ENCODE data around the gene SUCLG2. TPM values are rescaled to one million over a fixed set of nuclear protein-coding genes. Genes with fewer than 3 reads are reported as not detected.

SUCLG2 gene
- polyA plus RNA-seq, 1 donor (not counting 4 experiments of a cell fraction or from before 2014, with no cell fraction given): 26.7 TPM

DNA sequence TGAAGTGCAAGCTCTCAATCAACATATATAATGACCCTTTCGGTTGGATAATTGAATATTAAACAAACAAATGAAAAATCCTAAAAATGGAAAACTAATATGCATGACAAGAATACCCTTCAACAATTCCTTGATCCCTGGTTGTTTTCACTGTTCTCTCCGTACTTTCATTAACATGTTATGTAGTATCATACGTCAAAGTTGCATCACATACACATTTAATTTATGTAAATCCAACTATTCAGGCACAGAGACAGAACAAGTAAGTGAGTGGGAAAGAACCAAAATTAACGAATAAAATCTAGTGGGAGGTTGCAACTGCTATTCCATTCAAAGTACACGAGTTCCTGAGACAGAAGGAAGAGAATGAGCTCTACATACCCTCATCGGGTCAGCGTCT lies 176.0 kb downstream of the SUCLG2 start:
- FAIRE-seq (no peak), DNase-seq (ENCODE audit: low read depth, low spot score) (no peak)
- Histone ChIP-seq H3K9me3 (ENCODE audit: control insufficient read depth, low read depth, low read length) (no peaks in the 10 kb centered on the region), H4K20me1 (ENCODE audit: control insufficient read depth, extremely low read depth, insufficient read depth, low read length) (no peaks in the 10 kb centered on the region), H3K4me1 (ENCODE audit: control insufficient read depth, extremely low read depth, insufficient read depth, low read length) (no peaks in the 10 kb centered on the region), H3K4me3 (ENCODE audit: control insufficient read depth in 2 of 3, extremely low read depth in 1 of 3, insufficient read depth in 2 of 3, low read depth in 1 of 3, low read length in 3 of 3) (no peak overlapping the region), H3K27me3 (ENCODE audit: control insufficient read depth, extremely low read depth, insufficient read depth, low read length) (no peaks in the 10 kb centered on the region), H3K9me1 (ENCODE audit: control insufficient read depth, extremely low read depth, insufficient read depth, low read length) (no peaks in the 10 kb centered on the region), H3K27ac (ENCODE audit: control insufficient read depth, insufficient read depth, low read length) (no peak overlapping the region), H2AFZ (ENCODE audit: control insufficient read depth, low read length) (no peak overlapping the region), H3K36me3 (ENCODE audit: control insufficient read depth in 2 of 2, extremely low read depth in 1 of 2, insufficient read depth in 2 of 2, low read length in 2 of 2) (no peaks in the 10 kb centered on the region), H3K4me2 (ENCODE audit: control insufficient read depth, extremely low read depth, insufficient read depth, low read depth, low read length) (no peak overlapping the region), H3K79me2 (ENCODE audit: control insufficient read depth, insufficient read depth, low read length) (no peaks in the 10 kb centered on the region), H3K9ac (ENCODE audit: control insufficient read depth, extremely low read depth, insufficient read depth, low read length) (no peak overlapping the region)
- no peak for TF ChIP-seq EZH2 (IDR thresholded peaks at IDR 0.05; ENCODE audit: low read length)
- TF ChIP-seq, protein P1, sequence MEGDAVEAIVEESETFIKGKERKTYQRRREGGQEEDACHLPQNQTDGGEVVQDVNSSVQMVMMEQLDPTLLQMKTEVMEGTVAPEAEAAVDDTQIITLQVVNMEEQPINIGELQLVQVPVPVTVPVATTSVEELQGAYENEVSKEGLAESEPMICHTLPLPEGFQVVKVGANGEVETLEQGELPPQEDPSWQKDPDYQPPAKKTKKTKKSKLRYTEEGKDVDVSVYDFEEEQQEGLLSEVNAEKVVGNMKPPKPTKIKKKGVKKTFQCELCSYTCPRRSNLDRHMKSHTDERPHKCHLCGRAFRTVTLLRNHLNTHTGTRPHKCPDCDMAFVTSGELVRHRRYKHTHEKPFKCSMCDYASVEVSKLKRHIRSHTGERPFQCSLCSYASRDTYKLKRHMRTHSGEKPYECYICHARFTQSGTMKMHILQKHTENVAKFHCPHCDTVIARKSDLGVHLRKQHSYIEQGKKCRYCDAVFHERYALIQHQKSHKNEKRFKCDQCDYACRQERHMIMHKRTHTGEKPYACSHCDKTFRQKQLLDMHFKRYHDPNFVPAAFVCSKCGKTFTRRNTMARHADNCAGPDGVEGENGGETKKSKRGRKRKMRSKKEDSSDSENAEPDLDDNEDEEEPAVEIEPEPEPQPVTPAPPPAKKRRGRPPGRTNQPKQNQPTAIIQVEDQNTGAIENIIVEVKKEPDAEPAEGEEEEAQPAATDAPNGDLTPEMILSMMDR (optimal IDR thresholded peaks at IDR 0.05 in 1 of 3, IDR thresholded peaks at IDR 0.05 in 1 of 3, conservative IDR thresholded peaks at IDR 0.05 in 1 of 3; ENCODE audit: extremely low read depth in 1 of 3, insufficient read depth in 2 of 3, low read length in 3 of 3): no peak
- dilution Hi-C loops (cut with MboI; ENCODE audit: extremely low pct_ligation_motif_present, low sequenced_read_pairs): no loop called here

GRCh38 chr3:67474311-67474710 lies 180.1 kb downstream of the SUCLG2 start:
- Histone ChIP-seq H3K4me2 (ENCODE audit: control insufficient read depth, extremely low read depth, insufficient read depth, low read depth, low read length) (no peak overlapping the region), H3K27ac (ENCODE audit: control insufficient read depth, insufficient read depth, low read length) (no peak overlapping the region), H3K4me1 (ENCODE audit: control insufficient read depth, extremely low read depth, insufficient read depth, low read length) (no peaks in the 10 kb centered on the region), H2AFZ (ENCODE audit: control insufficient read depth, low read length) (no peak overlapping the region), H3K27me3 (ENCODE audit: control insufficient read depth, extremely low read depth, insufficient read depth, low read length) (no peaks in the 10 kb centered on the region), H4K20me1 (ENCODE audit: control insufficient read depth, extremely low read depth, insufficient read depth, low read length) (no peaks in the 10 kb centered on the region), H3K9me1 (ENCODE audit: control insufficient read depth, extremely low read depth, insufficient read depth, low read length) (no peaks in the 10 kb centered on the region), H3K36me3 (ENCODE audit: control insufficient read depth in 2 of 2, extremely low read depth in 1 of 2, insufficient read depth in 2 of 2, low read length in 2 of 2) (no peaks in the 10 kb centered on the region), H3K79me2 (ENCODE audit: control insufficient read depth, insufficient read depth, low read length) (no peaks in the 10 kb centered on the region), H3K9ac (ENCODE audit: control insufficient read depth, extremely low read depth, insufficient read depth, low read length) (no peak overlapping the region), H3K9me3 (ENCODE audit: control insufficient read depth, low read depth, low read length) (no peaks in the 10 kb centered on the region), H3K4me3 (ENCODE audit: control insufficient read depth in 2 of 3, extremely low read depth in 1 of 3, insufficient read depth in 2 of 3, low read depth in 1 of 3, low read length in 3 of 3) (no peak overlapping the region)
- dilution Hi-C loops (cut with MboI; ENCODE audit: extremely low pct_ligation_motif_present, low sequenced_read_pairs): no loop called here
- DNase-seq (ENCODE audit: low read depth, low spot score): no peak
- no peak for FAIRE-seq
- TF ChIP-seq, protein P1 (optimal IDR thresholded peaks at IDR 0.05 in 1 of 3, IDR thresholded peaks at IDR 0.05 in 1 of 3, conservative IDR thresholded peaks at IDR 0.05 in 1 of 3; ENCODE audit: extremely low read depth in 1 of 3, insufficient read depth in 2 of 3, low read length in 3 of 3): no peak
- no peak for TF ChIP-seq EZH2 (IDR thresholded peaks at IDR 0.05; ENCODE audit: low read length)
